NB4 (cell line): ENCODE results near the gene FAM227B.

ENCODE experiments used
- DNase-seq: peaks from one replicate; pipeline ENCODE4 v3.0.0; 2010; ENCODE audit warnings: low read depth
- H3K4me3 ChIP-seq: one replicate; pipeline ENCODE4 v1.5.1; 2011; ENCODE audit warnings: mild to moderate bottlenecking, low read depth, low read length, moderate library complexity
- MYC ChIP-seq: IDR thresholded peaks from 2 replicates; pipeline ENCODE4 v1.6.1; 2011; ENCODE audit warnings: low read depth, low read length
- POLR2A ChIP-seq: IDR thresholded peaks from 2 replicates; pipeline ENCODE4 v1.6.1; 2011; ENCODE audit warnings: mild to moderate bottlenecking; ENCODE audit not compliant: insufficient read length; ENCODE audit errors: extremely low read depth
- TF ChIP-seq, protein P1 (sequence below): IDR thresholded peaks from 2 replicates; pipeline ENCODE4 v1.6.1; 2011; ENCODE audit warnings: low read depth, low read length
- TF ChIP-seq, protein P2 (sequence below): IDR thresholded peaks from one replicate; pipeline ENCODE4 v1.5.1; 2012; ENCODE audit warnings: low read depth, low read length

Gene FAM227B

DNA sequence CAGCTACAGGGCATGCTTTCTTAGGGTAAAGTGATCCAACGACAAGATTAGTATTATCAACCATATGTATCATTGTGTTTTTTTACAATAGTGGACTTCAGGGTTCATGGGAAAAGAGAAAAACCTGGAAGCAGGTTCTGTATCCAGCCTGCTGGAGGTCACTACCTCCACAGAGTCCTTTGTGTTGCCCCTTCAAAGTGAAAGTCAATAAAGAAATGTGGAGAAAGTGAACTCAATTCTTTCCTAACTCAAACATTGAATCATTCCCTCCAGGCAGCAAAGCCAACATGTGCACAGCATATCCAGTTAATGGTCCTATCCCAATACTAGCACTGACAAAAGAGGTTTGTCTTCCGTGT is 152.2 kb downstream of the FAM227B start:
- no peak overlapping the region for H3K4me3 ChIP-seq
- TF ChIP-seq POLR2A, result no peak
- no peak for TF ChIP-seq MYC
- TF ChIP-seq, protein P1, sequence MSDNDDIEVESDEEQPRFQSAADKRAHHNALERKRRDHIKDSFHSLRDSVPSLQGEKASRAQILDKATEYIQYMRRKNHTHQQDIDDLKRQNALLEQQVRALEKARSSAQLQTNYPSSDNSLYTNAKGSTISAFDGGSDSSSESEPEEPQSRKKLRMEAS, result no peak
- TF ChIP-seq, protein P2, sequence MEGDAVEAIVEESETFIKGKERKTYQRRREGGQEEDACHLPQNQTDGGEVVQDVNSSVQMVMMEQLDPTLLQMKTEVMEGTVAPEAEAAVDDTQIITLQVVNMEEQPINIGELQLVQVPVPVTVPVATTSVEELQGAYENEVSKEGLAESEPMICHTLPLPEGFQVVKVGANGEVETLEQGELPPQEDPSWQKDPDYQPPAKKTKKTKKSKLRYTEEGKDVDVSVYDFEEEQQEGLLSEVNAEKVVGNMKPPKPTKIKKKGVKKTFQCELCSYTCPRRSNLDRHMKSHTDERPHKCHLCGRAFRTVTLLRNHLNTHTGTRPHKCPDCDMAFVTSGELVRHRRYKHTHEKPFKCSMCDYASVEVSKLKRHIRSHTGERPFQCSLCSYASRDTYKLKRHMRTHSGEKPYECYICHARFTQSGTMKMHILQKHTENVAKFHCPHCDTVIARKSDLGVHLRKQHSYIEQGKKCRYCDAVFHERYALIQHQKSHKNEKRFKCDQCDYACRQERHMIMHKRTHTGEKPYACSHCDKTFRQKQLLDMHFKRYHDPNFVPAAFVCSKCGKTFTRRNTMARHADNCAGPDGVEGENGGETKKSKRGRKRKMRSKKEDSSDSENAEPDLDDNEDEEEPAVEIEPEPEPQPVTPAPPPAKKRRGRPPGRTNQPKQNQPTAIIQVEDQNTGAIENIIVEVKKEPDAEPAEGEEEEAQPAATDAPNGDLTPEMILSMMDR, result no peak
- DNase-seq, result no peak

DNA sequence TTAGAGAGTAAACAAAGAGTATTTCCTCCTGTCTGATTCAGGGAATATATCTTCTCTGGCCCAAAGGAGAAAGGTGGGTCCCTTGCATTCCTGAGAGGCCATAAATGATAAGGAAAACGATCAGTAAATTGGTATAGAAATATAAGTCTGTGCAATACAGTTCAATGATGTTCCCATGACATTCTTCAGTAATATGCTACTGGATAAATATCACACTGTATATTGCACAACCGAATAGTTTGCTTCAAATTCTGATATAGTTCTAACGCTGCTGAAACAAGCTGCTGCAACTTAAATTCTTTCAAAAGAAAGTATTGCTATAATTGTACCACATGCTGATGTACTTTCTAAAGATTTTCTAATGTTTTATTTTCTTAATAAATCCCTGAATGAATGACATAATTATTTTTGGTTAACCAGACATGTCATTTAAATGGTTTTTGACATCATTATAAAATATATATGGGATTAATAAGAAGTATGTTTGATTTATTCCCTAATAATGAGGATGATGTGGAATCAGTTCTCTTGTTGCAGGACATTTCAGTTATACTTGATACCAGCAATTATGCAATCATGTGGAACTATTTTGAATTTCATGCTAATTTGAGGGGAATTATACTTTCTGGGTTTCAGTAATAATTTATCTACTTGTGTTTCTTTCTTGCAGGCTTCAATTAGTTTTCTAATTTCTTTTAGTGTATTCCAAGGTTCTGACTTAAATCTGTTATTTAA is 152.7 kb downstream of the FAM227B start:
- no peak for DNase-seq
- TF ChIP-seq, protein P1, result no peak
- TF ChIP-seq MYC (no peak), POLR2A (no peak)
- TF ChIP-seq, protein P2, result no peak
- H3K4me3 ChIP-seq, result no peak overlapping the region

DNA sequence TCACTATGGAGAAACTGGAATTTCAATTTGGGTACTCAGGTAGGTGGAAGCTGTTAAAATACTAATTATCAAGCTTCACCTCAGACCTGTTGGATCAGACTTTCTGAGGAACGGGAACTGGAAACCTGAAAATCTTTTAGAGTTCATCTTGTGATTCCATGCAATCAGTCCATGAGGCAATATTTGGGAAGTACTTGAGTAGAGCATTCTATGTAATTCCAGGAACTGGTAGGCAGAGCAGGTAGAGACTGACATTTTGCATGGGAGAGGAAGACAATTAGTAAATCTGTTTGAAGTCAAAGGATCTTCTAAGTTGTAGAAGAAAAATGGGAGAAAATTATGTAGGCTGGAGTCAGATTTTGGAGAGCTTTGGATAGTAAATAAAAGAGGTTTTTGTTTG is 154.5 kb downstream of the FAM227B start:
- no peak for DNase-seq
- H3K4me3 ChIP-seq, result no peak overlapping the region
- TF ChIP-seq POLR2A (no peak), MYC (no peak)
- TF ChIP-seq, protein P2, result no peak
- TF ChIP-seq, protein P1, result no peak

DNA sequence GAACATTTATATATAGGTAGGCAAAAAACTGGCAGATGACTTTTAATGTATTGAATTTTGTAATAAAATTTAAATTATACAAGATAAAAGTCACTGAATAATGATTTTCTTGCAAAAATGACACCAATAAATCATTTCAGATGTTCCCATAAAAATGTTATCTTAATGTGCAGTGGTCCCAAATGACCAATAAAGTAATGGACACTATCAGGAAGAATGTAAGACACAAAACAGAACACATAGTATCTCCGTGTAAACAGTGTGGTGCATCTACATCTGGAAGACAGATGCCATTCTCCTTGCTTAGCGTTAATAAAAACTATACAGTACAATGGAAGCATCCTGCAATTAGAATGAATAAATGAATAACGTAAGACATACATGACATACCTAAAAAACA is 156.1 kb downstream of the FAM227B start:
- no peak for DNase-seq
- no peak for TF ChIP-seq POLR2A
- TF ChIP-seq, protein P2, result no peak
- TF ChIP-seq, protein P1, result no peak
- no peak for TF ChIP-seq MYC
- no peak overlapping the region for H3K4me3 ChIP-seq

DNA sequence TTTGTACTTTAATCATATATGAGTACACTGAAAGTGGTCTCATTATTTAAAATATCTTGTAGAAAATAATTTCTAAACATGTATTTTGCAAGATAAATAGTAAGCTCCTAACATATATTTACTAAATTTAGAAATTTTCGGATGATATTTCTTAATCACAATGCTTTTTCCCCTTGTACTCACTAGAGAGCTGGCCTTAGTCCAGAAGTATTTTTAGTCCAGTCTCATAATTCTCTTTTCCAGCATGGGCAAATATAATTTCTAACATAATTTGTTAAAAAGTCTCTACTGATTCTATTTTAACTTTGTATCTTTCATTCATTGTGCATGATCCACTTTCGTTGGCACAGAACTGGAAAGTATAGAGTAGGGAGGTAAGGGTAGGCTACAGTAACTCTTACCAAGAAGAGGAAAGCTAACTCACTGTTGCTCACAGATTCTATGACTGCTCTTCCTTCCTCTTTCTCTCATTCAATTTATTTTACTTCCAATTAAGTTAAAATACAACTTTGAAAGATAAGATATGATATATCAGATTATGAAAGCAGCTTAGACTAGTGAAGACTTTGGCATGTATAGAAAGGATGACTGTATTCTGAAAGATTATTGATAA is 158.3 kb downstream of the FAM227B start:
- no peak overlapping the region for H3K4me3 ChIP-seq
- DNase-seq, result peak; percentile 4
- TF ChIP-seq, protein P2, result no peak
- TF ChIP-seq POLR2A (no peak), MYC (no peak)
- TF ChIP-seq, protein P1, result no peak

DNA sequence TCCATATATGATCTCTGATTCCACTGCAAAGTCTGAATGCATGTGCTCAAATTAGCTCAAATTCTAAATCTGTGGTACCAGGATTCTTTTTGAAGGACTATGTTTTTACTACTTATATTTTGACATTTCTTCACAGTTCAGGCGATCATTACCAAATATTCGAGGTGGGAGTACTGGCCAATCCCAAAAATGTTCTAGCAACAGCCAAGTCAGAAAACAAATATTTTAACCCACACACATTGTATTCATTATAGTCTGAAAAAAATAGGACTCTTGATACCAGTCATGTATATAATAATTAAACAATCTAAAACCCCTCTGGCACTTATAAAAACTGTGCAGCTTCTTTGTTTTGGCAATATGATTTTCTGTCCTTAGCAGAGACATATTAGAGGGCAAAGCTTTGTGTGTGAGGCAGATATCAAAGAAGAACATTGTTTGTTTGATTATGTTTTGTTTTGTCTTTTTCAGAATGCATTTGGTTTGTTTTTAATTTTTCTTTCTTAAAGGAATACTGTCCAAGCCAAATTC is 160.1 kb downstream of the FAM227B start:
- H3K4me3 ChIP-seq, result no peak overlapping the region
- DNase-seq, result no peak
- TF ChIP-seq, protein P1, result no peak
- TF ChIP-seq MYC, result no peak
- no peak for TF ChIP-seq POLR2A
